SK-N-SH (cell line): Measurements from ENCODE around the gene C1QC. TPM values are rescaled to one million over a fixed set of nuclear protein-coding genes. Genes with fewer than 3 reads are reported as not detected.

Experiments used
- CTCF ChIA-PET: fragments of 300-600, 350-600 bp; formaldehyde crosslinking; extraction: SDS; loops from one replicate; lab custom pipeline; 2021; lab: Yijun Ruan, JAX
- POLR2A ChIA-PET: fragments of 350-600 bp; sonication (Branson Sonifier 250); formaldehyde crosslinking; extraction: SDS; loops from one replicate; lab custom pipeline; 2020; ENCODE audit warnings: antibody characterized with exemption, inconsistent platforms; lab: Yijun Ruan, JAX
- DNase-seq: peaks from one replicate; pipeline ENCODE4 v3.0.0; 2012
- H2AFZ ChIP-seq: fragments of 200-600 bp; sonication (generic); 2 replicates; pipeline ENCODE4 v1.8.1; 2016; ENCODE audit warnings: antibody characterized with exemption, mild to moderate bottlenecking, low read depth
- H3F3A ChIP-seq: fragments of 200-600 bp; sonication (generic); replicated peaks from 2 replicates; pipeline ENCODE3; 2016; ENCODE audit warnings: antibody characterized with exemption, mild to moderate bottlenecking; ENCODE audit not compliant: insufficient read depth
- H3K27ac ChIP-seq, 2 experiments: fragments of 200-500 bp in 1 of 2; fragments of 200-600 bp in 1 of 2; sonication (Bioruptor generic) in 1 of 2; sonication (generic), shearing (Covaris generic) in 1 of 2; 2 replicates each; pipeline versions ENCODE4 v1.5.1 to v1.6.1; 2014 to 2016; ENCODE audit warnings: low read depth in 2 of 2, inconsistent platforms in 1 of 2, low read length in 1 of 2, mild to moderate bottlenecking in 1 of 2, mixed read lengths in 1 of 2
- H3K27me3 ChIP-seq: fragments of 200-600 bp; sonication (generic), shearing (Covaris generic); 2 replicates; pipeline ENCODE4 v1.6.1; 2016; ENCODE audit warnings: mixed run types; ENCODE audit not compliant: insufficient read depth
- H3K36me3 ChIP-seq, 2 experiments: fragments of 200-500 bp in 1 of 2; fragments of 200-600 bp in 1 of 2; sonication (Bioruptor generic) in 1 of 2; sonication (generic) in 1 of 2; replicated peaks in 1 of 2; 2 replicates each; pipeline versions ENCODE3 to v1.5.1; 2014 to 2016; ENCODE audit warnings: low read length in 1 of 2, mild to moderate bottlenecking in 1 of 2; ENCODE audit not compliant: insufficient read depth in 2 of 2, control insufficient read depth in 1 of 2
- H3K4me1 ChIP-seq, 2 experiments: fragments of 200-500 bp in 1 of 2; fragments of 200-600 bp in 1 of 2; sonication (Bioruptor generic) in 1 of 2; sonication (generic), shearing (Covaris generic) in 1 of 2; 2 replicates each; pipeline versions ENCODE4 v1.5.1 to v1.6.1; 2014 to 2016; ENCODE audit warnings: low read depth in 1 of 2, low read length in 1 of 2, mixed run types in 1 of 2; ENCODE audit not compliant: insufficient read depth in 2 of 2, control insufficient read depth in 1 of 2
- H3K4me2 ChIP-seq: fragments of 200-600 bp; sonication (generic), shearing (Covaris generic); 2 replicates; pipeline ENCODE4 v1.6.1; 2017; ENCODE audit warnings: mixed run types
- H3K4me3 ChIP-seq, 2 experiments: fragments of 200-500 bp in 1 of 2; fragments of 200-600 bp in 1 of 2; sonication (Bioruptor generic) in 1 of 2; sonication (generic), shearing (Covaris generic) in 1 of 2; 2 replicates each; pipeline versions ENCODE4 v1.5.1 to v1.8.1; 2014 to 2016; ENCODE audit warnings: low read depth in 2 of 2, inconsistent platforms in 1 of 2, low read length in 1 of 2, mild to moderate bottlenecking in 1 of 2, mixed read lengths in 1 of 2, moderate library complexity in 1 of 2
- H3K79me2 ChIP-seq: fragments of 200-600 bp; sonication (generic); 2 replicates; pipeline ENCODE4 v1.8.1; 2017; ENCODE audit warnings: mild to moderate bottlenecking; ENCODE audit not compliant: insufficient read depth
- H3K9ac ChIP-seq: fragments of 200-600 bp; sonication (generic); 2 replicates; pipeline ENCODE4 v1.6.1; 2017; ENCODE audit warnings: mixed run types
- H3K9me2 ChIP-seq: fragments of 200-600 bp; sonication (generic); 2 replicates; pipeline ENCODE4 v1.6.1; 2017; ENCODE audit warnings: mixed run types
- H3K9me3 ChIP-seq: fragments of 200-600 bp; sonication (generic); 2 replicates; pipeline ENCODE4 v1.6.1; 2017; ENCODE audit warnings: mixed run types, mild to moderate bottlenecking, moderate library complexity
- H4K20me1 ChIP-seq: fragments of 200-600 bp; sonication (generic); 2 replicates; pipeline ENCODE4 v1.6.1; 2017; ENCODE audit warnings: mild to moderate bottlenecking, mixed run types; ENCODE audit not compliant: insufficient read depth
- CHD2 ChIP-seq: fragments of 150-350 bp; IDR thresholded peaks from 2 replicates; pipeline ENCODE4 v1.6.1; 2018; ENCODE audit warnings: low read length; ENCODE audit not compliant: partially characterized antibody
- ELF1 ChIP-seq: IDR thresholded peaks from 2 replicates; pipeline ENCODE4 v1.4.0; 2012
- FOSL2 ChIP-seq: IDR thresholded peaks from 2 replicates; pipeline ENCODE4 v1.4.0; 2012; ENCODE audit warnings: low read depth, mild to moderate bottlenecking, moderate library complexity, borderline replicate concordance
- FOXM1 ChIP-seq: IDR thresholded peaks from 2 replicates; pipeline ENCODE4 v1.4.0; 2012; ENCODE audit warnings: low read depth, mild to moderate bottlenecking
- GATA2 ChIP-seq: sonication (generic); formaldehyde crosslinking; IDR thresholded peaks from 2 replicates; pipeline ENCODE4 v1.5.0; 2020; ENCODE audit warnings: mild to moderate bottlenecking, missing genetic modification reagents
- MEF2A ChIP-seq: IDR thresholded peaks from 2 replicates; pipeline ENCODE4 v1.4.0; 2012; ENCODE audit warnings: low read depth, borderline replicate concordance
- NFIC ChIP-seq: IDR thresholded peaks from 2 replicates; pipeline ENCODE4 v1.4.0; 2012; ENCODE audit warnings: borderline replicate concordance
- NRF1 ChIP-seq: IDR thresholded peaks from 2 replicates; pipeline ENCODE4 v1.6.1; 2012; ENCODE audit warnings: low read depth, mild to moderate bottlenecking, low read length
- RFX5 ChIP-seq: IDR thresholded peaks from 2 replicates; pipeline ENCODE4 v1.6.1; 2012; ENCODE audit warnings: mild to moderate bottlenecking, improper control_type of control experiment, low read length
- TAF1 ChIP-seq: IDR thresholded peaks from 2 replicates; pipeline ENCODE4 v1.6.1; 2012; ENCODE audit warnings: low read depth, mild to moderate bottlenecking, low read length, moderate library complexity, borderline replicate concordance
- TCF12 ChIP-seq: IDR thresholded peaks from 2 replicates; pipeline ENCODE4 v1.4.0; 2012
- WGBS: methylation state at CpG from one replicate; pipeline ENCODE4 v1.1.6; 2017; ENCODE audit warnings: low lambda C conversion rate; 5-methylcytosine and 5-hydroxymethylcytosine counted together
- polyA plus RNA-seq, 3 experiments: library from polyadenylated mRNA; depleted of rRNA; stranded (reverse); fragments of >200 nt; gene quantifications; 2 replicates each; pipeline ENCODE4 v1.2.3, GENCODE V29; 2012
- TF ChIP-seq, protein P1 (sequence below): fragments of 150-350 bp; IDR thresholded peaks from 2 replicates; pipeline ENCODE4 v1.6.1; 2017; ENCODE audit warnings: antibody characterized with exemption, low read length, low read depth, borderline replicate concordance
- TF ChIP-seq, protein P2 (sequence below): IDR thresholded peaks from 2 replicates; pipeline ENCODE4; 2012
- TF ChIP-seq, protein P3 (sequence below): fragments of 150-350 bp; IDR thresholded peaks from 2 replicates; pipeline ENCODE4 v1.6.1; 2016; ENCODE audit warnings: mild to moderate bottlenecking, low read depth, low read length
- TF ChIP-seq, protein P4 (sequence below): fragments of 200-600 bp; sonication (generic); IDR thresholded peaks from 2 replicates; pipeline ENCODE4 v1.6.1; 2017; ENCODE audit warnings: antibody characterized with exemption, mild to moderate bottlenecking, moderate library complexity
- TF ChIP-seq, protein P5 (sequence below): IDR thresholded peaks from 2 replicates; pipeline ENCODE4 v1.4.0; 2012; ENCODE audit warnings: low read depth, borderline replicate concordance

The C1QC gene
- polyA plus RNA-seq, 1 of the 3 experiments (the other 2 are of a cell fraction) = not detected

DNA sequence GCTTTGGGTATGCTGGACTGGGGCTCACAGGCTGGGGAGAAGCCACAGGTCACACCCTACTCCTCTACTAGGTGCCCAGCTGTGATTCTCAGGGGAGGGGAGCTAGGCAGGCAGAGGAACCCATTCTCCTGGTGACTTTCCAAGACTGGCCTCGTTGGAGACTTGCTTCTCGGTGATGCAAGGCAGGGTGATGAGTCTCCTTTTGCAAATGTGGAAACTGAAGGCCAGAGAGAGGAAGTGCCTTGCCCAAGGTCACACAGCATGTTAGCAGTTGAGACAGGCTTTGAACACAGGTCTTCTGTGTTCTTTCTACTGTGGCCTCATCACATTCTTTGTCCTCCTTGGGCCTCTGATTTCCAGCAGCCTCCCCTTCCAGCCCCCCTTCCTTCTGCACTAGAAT, 27.5 kb upstream of the C1QC start (continued):
- TF ChIP-seq, protein P1, sequence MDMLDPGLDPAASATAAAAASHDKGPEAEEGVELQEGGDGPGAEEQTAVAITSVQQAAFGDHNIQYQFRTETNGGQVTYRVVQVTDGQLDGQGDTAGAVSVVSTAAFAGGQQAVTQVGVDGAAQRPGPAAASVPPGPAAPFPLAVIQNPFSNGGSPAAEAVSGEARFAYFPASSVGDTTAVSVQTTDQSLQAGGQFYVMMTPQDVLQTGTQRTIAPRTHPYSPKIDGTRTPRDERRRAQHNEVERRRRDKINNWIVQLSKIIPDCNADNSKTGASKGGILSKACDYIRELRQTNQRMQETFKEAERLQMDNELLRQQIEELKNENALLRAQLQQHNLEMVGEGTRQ = no peak
- TF ChIP-seq, all 33 proteins: peak for 0

DNA sequence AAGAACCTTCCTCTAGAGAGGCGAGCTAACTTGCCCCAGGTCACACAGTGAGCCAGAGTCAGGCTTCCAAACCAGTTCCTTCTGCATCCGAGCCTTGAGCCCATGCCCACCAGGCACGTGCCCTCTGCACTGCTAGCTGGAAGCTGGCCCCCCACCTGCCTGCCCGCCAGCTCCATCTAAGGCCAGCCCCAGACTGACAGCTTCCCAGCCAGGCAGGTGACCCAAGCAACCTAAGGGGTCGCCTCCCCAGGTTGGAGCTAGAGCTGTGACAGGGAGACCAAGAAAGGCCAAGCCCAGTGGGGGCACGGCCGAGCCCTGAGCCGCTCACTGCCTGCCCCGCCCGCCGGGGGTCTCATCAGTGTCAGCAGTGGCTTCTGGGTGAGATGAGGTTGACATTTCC, 26.9 kb upstream of the C1QC start:
- Histone ChIP-seq H3K27me3 (peaks cover 19% of the 10 kb centered on the region), H4K20me1 (no peaks in the 10 kb centered on the region), H3K36me3 (no peaks in the 10 kb centered on the region), H3K27ac (no peak overlapping the region), H3K4me1 (peaks cover 0 to 13% of the 10 kb centered on the region in 2 experiments; a peak in 1 of 4 replicates), H3F3A (no peaks in the 10 kb centered on the region), H3K9ac (no peak overlapping the region), H3K79me2 (no peaks in the 10 kb centered on the region), H3K4me3 (no peak overlapping the region), H3K4me2 (no peak overlapping the region), H3K9me2 (no peaks in the 10 kb centered on the region), H2AFZ (no peak overlapping the region), H3K9me3 (no peaks in the 10 kb centered on the region)
- ChIA-PET POLR2A (no interaction called here), CTCF (interaction anchor here (0.9 to 1.3 kb wide), 4 partner anchors 25 to 143 kb away, joined by 3 to 6 read pairs (median 4); no protein-coding TSS in a partner anchor)
- WGBS = 33% methylated on average over 3 of the region's 11 CpGs
- no peak for TF ChIP-seq FOSL2
- TF ChIP-seq, protein P2, sequence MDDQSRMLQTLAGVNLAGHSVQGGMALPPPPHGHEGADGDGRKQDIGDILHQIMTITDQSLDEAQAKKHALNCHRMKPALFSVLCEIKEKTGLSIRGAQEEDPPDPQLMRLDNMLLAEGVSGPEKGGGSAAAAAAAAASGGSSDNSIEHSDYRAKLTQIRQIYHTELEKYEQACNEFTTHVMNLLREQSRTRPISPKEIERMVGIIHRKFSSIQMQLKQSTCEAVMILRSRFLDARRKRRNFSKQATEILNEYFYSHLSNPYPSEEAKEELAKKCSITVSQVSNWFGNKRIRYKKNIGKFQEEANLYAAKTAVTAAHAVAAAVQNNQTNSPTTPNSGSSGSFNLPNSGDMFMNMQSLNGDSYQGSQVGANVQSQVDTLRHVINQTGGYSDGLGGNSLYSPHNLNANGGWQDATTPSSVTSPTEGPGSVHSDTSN = no peak
- no peak for TF ChIP-seq TCF12
- no peak for TF ChIP-seq NRF1
- no peak for TF ChIP-seq TAF1
- no peak for TF ChIP-seq FOXM1
- TF ChIP-seq NFIC = no peak
- no peak for TF ChIP-seq MEF2A
- TF ChIP-seq, protein P3, sequence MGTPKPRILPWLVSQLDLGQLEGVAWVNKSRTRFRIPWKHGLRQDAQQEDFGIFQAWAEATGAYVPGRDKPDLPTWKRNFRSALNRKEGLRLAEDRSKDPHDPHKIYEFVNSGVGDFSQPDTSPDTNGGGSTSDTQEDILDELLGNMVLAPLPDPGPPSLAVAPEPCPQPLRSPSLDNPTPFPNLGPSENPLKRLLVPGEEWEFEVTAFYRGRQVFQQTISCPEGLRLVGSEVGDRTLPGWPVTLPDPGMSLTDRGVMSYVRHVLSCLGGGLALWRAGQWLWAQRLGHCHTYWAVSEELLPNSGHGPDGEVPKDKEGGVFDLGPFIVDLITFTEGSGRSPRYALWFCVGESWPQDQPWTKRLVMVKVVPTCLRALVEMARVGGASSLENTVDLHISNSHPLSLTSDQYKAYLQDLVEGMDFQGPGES = no peak
- TF ChIP-seq, protein P4, sequence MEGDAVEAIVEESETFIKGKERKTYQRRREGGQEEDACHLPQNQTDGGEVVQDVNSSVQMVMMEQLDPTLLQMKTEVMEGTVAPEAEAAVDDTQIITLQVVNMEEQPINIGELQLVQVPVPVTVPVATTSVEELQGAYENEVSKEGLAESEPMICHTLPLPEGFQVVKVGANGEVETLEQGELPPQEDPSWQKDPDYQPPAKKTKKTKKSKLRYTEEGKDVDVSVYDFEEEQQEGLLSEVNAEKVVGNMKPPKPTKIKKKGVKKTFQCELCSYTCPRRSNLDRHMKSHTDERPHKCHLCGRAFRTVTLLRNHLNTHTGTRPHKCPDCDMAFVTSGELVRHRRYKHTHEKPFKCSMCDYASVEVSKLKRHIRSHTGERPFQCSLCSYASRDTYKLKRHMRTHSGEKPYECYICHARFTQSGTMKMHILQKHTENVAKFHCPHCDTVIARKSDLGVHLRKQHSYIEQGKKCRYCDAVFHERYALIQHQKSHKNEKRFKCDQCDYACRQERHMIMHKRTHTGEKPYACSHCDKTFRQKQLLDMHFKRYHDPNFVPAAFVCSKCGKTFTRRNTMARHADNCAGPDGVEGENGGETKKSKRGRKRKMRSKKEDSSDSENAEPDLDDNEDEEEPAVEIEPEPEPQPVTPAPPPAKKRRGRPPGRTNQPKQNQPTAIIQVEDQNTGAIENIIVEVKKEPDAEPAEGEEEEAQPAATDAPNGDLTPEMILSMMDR = no peak
- no peak for TF ChIP-seq GATA2 (CRISPR knock-in tag)
- no peak for TF ChIP-seq RFX5
- TF ChIP-seq ELF1 = no peak
- TF ChIP-seq, protein P5, sequence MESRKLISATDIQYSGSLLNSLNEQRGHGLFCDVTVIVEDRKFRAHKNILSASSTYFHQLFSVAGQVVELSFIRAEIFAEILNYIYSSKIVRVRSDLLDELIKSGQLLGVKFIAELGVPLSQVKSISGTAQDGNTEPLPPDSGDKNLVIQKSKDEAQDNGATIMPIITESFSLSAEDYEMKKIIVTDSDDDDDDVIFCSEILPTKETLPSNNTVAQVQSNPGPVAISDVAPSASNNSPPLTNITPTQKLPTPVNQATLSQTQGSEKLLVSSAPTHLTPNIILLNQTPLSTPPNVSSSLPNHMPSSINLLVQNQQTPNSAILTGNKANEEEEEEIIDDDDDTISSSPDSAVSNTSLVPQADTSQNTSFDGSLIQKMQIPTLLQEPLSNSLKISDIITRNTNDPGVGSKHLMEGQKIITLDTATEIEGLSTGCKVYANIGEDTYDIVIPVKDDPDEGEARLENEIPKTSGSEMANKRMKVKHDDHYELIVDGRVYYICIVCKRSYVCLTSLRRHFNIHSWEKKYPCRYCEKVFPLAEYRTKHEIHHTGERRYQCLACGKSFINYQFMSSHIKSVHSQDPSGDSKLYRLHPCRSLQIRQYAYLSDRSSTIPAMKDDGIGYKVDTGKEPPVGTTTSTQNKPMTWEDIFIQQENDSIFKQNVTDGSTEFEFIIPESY = no peak
- no peak for TF ChIP-seq CHD2
- DNase-seq = no peak
